GM19238 (cell line): ENCODE results near the gene FMO3.

ENCODE experiments used
- DNase-seq: peaks from one replicate; pipeline ENCODE4 v3.0.0; 2011; ENCODE audit warnings: low spot score; ENCODE audit not compliant: insufficient read length

The FMO3 gene

GRCh38 chr1:171115280-171115897 is 24.7 kb downstream of the FMO3 start:
- no peak for DNase-seq

GRCh38 chr1:171116676-171117075 is 26.0 kb downstream of the FMO3 start:
- no peak for DNase-seq

GRCh38 chr1:171117085-171117484 is 26.4 kb downstream of the FMO3 start:
- DNase-seq: no peak

DNA sequence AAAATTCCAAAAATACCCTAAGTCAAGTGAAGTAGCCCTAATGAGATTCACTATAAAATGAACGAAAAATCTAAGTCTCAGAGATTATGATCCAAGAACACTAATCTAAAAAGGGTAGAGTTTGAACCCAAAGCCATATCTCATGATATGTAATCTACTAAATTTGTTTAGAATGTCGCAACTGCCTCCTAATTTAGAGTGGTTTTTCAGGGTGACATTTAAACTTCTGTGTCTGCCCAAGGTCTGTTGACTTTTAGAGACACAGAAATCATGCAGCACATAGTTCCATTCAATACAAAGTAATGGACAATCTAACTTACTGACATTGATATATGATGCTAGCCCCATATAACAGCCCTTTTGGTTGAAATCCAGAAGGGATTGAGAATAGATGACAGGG is 28.9 kb downstream of the FMO3 start:
- DNase-seq: no peak

DNA sequence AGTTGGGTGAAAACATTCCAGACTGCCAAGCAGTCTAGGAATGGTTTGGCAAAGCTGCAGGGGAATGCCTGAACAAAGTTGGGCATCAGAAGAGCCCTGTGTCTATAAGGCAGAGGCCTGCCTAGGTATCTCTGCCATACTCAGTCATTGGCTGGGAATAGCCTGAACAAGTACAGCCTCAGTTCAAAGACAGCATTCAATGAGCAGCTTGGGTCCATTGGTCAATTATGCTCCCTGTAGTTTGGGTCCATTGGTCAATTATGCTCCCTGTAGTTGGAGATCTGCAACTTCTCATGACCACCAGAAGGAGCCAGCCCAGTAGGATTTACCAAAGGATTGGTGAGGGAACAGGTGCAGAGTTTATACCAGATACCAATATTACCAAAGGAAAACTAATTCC is 31.6 kb downstream of the FMO3 start:
- no peak for DNase-seq

DNA sequence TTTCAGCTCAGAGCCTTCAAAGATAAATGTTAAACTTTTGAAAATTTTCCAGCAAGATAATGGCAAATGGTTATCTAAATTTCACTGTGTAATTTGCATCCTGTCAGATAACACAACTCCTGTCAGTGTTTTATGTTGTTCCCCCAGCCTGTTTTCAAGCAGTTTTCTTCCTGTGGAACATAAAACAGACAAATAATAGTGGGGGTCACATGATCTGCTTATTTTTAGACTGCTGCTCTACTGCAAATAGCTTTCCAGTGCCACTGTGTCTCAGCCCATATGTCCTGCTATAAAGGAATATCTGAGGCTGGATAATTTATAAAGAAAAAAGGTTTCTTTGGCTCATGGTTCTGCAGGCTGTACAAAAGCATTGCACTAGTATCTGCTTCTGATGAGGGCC is 32.2 kb downstream of the FMO3 start:
- no peak for DNase-seq

GRCh38 chr1:171126504-171126903 is 35.8 kb downstream of the FMO3 start:
- DNase-seq: no peak

DNA sequence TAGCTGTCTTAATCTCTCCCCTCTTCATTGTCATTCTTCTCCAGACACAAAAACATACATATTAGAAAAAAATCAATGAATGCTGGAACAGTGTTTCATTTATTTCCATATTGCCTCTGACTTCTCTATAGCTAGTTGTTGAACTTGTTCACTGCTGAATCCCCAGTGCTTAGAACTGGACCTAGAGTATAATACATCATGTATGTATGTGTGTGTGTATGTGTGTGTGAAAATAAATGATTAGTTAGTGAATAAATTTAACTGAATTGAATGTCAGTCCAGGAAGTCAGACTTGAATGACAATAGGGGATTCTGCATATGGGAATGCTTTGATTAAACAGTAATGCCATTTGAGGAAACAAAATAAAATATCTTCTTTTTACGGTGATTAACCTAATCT is 36.4 kb downstream of the FMO3 start:
- no peak for DNase-seq

GRCh38 chr1:171127501-171127900 is 36.8 kb downstream of the FMO3 start:
- no peak for DNase-seq

- DNase-seq: no peak
Measured at GRCh38 chr1:171128463-171128862, 37.8 kb downstream of the FMO3 start.

- DNase-seq: no peak
Measured at GRCh38 chr1:171134204-171134923, 43.7 kb downstream of the FMO3 start.

DNA sequence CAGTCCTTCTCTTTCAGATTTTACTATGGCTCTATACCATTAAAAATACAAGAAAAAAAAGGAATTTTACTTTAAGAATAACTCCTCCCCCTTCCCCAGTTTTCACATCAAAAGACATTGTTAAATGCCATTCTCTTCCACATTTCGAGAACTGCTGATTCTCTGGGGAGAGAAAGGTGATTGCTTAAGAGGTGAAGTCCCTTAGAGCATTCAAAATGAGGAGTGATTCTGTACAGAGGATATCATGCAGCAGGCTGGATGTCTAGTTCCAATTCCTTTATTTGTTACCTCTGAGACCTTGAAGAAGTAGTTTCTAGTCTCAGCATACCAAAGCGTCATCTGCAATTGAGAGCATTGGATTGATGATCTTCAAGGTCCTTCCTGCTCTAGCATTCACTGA is 46.9 kb downstream of the FMO3 start:
- no peak for DNase-seq

- no peak for DNase-seq
Measured at GRCh38 chr1:171138980-171139379, 48.3 kb downstream of the FMO3 start.

DNA sequence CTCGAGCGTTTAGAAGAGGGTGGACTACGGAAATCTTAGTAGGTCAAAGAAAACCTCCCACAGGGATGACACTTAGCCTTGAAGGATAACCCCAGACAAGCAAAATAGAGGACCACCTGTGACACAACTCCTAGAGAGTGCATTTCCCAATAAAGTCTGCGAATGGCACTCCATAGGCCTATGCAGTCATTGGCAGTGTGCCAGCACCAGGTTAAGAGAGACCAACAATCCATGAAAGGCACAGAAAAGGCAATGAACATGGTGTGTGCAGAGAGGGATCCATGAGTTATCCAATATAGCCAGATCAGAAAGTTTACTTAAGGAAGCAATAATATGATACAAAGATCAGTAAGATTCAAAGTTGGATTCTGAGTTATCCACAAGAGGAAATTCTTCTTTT is 49.2 kb downstream of the FMO3 start:
- no peak for DNase-seq

DNA sequence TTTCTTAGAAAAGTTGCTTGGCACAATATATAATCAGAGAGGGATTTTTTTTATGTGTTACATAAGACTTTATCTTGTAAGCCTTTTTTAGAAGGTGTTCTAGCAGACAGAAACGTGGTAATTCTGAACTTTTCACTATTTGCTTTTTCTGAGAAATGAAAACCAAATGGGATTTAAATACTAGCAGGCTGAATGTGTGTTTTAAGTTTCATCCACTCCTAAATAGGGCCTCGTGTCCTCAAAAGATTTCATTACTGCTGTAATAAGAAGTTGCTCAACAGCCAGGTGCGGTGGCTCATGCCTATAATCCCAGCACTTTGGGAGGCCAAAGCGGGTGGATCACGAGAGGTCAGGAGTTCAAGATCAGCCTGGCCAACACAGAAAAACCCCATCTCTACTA is 49.7 kb downstream of the FMO3 start:
- DNase-seq: no peak

- DNase-seq: no peak
Measured at GRCh38 chr1:171140956-171141687, 50.4 kb downstream of the FMO3 start.

DNA sequence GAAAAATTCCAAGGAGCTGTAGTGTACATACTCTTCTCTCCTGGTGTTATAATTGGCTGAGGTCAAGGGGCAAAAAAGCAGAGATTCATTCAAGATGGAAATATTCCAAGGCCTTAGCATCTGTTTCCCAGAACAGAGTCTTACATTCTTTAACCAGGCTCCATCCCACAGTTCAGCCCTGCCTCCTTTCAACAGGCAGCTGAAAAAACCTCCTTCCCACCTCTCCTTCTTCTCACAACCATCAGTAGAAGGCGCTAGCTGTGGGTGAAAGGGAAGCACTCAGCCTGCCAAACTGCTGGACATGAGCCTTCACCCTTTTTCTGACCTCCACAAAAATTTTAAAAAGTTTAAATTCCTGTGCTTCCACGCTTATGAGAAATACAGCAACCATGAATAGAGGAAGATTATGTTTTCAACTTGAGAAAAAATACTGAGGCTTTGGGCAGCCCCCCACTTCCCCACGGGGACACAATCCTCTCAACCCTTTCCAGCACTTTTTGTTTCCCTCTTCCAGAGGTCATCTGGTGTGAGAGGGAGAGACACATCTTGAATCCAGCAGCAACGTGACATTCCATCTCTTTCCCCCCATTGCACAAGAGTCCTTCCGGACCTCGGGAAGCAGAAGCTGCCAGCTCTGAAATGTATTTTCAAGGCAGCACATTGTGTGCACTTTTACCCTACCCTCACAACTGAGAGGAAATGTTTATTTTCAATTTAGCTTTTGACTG is 51.1 kb downstream of the FMO3 start:
- no peak for DNase-seq

- no peak for DNase-seq
Measured at GRCh38 chr1:171142416-171143385, 52.0 kb downstream of the FMO3 start.

DNA sequence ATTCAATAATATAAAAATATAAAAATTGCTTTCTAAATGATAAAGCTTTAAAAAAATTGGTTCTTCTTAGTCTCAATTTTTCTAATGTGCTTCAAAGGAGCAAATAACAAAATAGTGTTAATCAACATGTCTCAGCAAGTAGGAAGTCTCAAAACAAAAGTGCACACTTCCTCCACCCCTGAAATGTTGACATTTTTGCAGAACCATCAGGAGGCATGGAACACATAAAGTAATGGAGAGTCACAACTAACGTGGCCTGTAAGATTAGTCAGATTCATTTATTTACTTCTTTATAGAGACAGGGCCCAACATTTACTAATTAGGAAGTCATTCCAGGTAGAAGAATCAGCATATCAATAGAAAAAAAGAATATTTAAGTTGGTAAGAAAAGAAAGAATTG is 59.5 kb downstream of the FMO3 start:
- DNase-seq: no peak

DNA sequence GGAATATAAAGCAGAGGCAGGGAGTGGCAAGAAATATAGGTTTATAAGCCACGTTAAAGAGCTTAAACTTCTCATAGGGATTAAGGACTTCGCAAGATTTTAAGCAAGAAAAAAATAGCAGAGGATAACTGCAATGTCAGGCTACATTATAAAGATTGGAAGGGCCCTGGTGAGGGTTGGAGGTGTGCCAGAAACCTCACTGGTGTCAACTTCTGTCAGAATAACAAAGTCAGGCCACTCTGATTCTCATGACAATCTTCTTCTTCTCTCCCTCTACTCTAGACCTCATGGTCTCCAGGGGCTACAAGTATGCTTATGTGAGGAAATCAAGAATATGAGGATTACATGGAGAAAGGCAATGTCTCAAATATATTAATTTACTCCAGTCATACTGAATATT is 61.8 kb downstream of the FMO3 start:
- no peak for DNase-seq

DNA sequence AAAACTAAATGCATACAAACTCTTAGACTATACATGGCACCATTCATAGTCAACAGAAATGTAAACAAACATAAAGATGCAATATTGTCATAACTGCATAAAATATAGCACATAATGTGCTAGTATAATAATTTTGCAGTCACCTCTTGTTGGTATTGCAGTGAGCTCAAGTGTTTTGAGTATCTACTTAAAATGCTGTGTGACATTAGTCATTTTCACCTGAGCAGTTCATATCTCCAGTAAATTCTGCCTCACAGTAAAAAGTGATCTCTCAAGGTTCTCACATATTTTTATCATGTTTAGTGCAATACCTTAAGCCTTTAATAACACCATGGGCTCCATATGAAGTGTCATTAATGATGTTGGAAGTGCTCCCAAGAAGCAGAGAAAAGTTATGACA is 64.8 kb downstream of the FMO3 start:
- DNase-seq: no peak
